GM12878 (cell line): ENCODE results near the gene DHRS7B. TPM values are rescaled to one million over a fixed set of nuclear protein-coding genes. Genes with fewer than 3 reads are reported as not detected.

Experiments used
- ATAC-seq: fragments of 200-7000 bp; cut with Tn5 transposase; 3 replicates; pipeline ENCODE4 v1.9.1; 2020; ENCODE audit warnings: mild to moderate bottlenecking, moderate library complexity
- BruUV-seq: library from RNA; stranded (reverse); fragments of 400-500 nt; replicated peaks from 2 replicates; lab custom pipeline; 2021; lab: Mats Ljungman, UMichigan
- CTCF ChIA-PET: fragments of 300-600 bp; sonication (Branson Sonifier 250); formaldehyde crosslinking; extraction: SDS; loops from one replicate; lab custom pipeline; 2021; ENCODE audit warnings: inconsistent platforms; lab: Yijun Ruan, JAX
- POLR2A ChIA-PET: fragments of 350-600 bp; formaldehyde crosslinking; extraction: SDS; loops from one replicate; lab custom pipeline; 2021; ENCODE audit warnings: inconsistent platforms; lab: Charles Lee
- RAD21 ChIA-PET: fragments of 300-600 bp; sonication (Branson Sonifier 250); formaldehyde crosslinking; loops from one replicate; lab custom pipeline; 2023; ENCODE audit warnings: antibody characterized with exemption; ENCODE audit not compliant: unreplicated experiment; lab: Charles Lee
- SMC1A ChIA-PET: fragments of 300-600 bp; sonication (Branson Sonifier 250); formaldehyde crosslinking; loops from one replicate; lab custom pipeline; 2023; ENCODE audit not compliant: unreplicated experiment, uncharacterized antibody; lab: Charles Lee
- DNase-seq: peaks from one replicate; pipeline ENCODE4 v3.0.0-alpha.2; 2011; ENCODE audit warnings: low read depth, low spot score
- FAIRE-seq: peaks from 3 replicates; lab custom pipeline; 2011; peaks lifted over from hg19 to GRCh38; lab: Jason Lieb, UNC
- H2AFZ ChIP-seq: 2 replicates; pipeline ENCODE4 v1.6.0; 2011; ENCODE audit warnings: low read depth, low read length, control low read depth; ENCODE audit not compliant: control insufficient read depth
- H3K27ac ChIP-seq: 2 replicates; pipeline ENCODE4 v1.5.1; 2011; ENCODE audit warnings: control low read depth; ENCODE audit not compliant: control insufficient read depth, insufficient read depth
- H3K27me3 ChIP-seq, 2 experiments: replicated peaks in 1 of 2; 2 replicates each; pipeline versions ENCODE4 v1.6.0 to v1.6.1; 2011; ENCODE audit warnings: low read length in 1 of 2; ENCODE audit not compliant: control insufficient read depth in 2 of 2, insufficient read depth in 2 of 2
- H3K36me3 ChIP-seq, 2 experiments: 2 replicates each; pipeline ENCODE4 v1.5.1; 2011; ENCODE audit warnings: low read length in 1 of 2; ENCODE audit not compliant: control insufficient read depth in 2 of 2, insufficient read depth in 2 of 2
- H3K4me1 ChIP-seq: 2 replicates; pipeline ENCODE4 v1.6.1; 2011; ENCODE audit warnings: mild to moderate bottlenecking, low read length, moderate library complexity, mixed read lengths; ENCODE audit not compliant: control insufficient read depth, insufficient read depth
- H3K4me2 ChIP-seq: 2 replicates; pipeline ENCODE4 v1.6.0; 2011; ENCODE audit warnings: control low read depth; ENCODE audit not compliant: control insufficient read depth, insufficient read depth
- H3K4me3 ChIP-seq: fragments of 200-600 bp; sonication (generic); 2 replicates; pipeline ENCODE4 v1.5.1; 2016
- H3K79me2 ChIP-seq: 2 replicates; pipeline ENCODE4 v1.6.0; 2011; ENCODE audit warnings: low read length; ENCODE audit not compliant: control insufficient read depth, insufficient read depth
- H3K9ac ChIP-seq: 2 replicates; pipeline ENCODE4 v1.8.0; 2011; ENCODE audit warnings: low read length, control low read depth, mixed read lengths; ENCODE audit not compliant: control insufficient read depth, insufficient read depth
- H3K9me3 ChIP-seq: replicated peaks from 3 replicates; pipeline ENCODE4 v1.5.1; 2011; ENCODE audit warnings: mild to moderate bottlenecking, low read length; ENCODE audit not compliant: control insufficient read depth, insufficient read depth
- H4K20me1 ChIP-seq: 2 replicates; pipeline ENCODE4 v1.6.0; 2011; ENCODE audit not compliant: control insufficient read depth, insufficient read depth
- IKZF1 ChIP-seq: fragments of 450-650 bp; conservative IDR thresholded peaks from 2 replicates; pipeline ENCODE4 v1.6.1; 2017; ENCODE audit warnings: antibody characterized with exemption, mild to moderate bottlenecking
- SMARCA5 ChIP-seq: fragments of 450-650 bp; IDR thresholded peaks from 2 replicates; pipeline ENCODE4 v1.6.1; 2017; ENCODE audit warnings: mild to moderate bottlenecking
- SPI1 ChIP-seq: IDR thresholded peaks from 2 replicates; pipeline ENCODE4 v1.6.1; 2011; ENCODE audit warnings: low read depth, mild to moderate bottlenecking, low read length, moderate library complexity, borderline replicate concordance; ENCODE audit not compliant: insufficient read depth
- ZNF384 ChIP-seq: IDR thresholded peaks from 2 replicates; pipeline ENCODE4 v1.6.1; 2012; ENCODE audit warnings: low read depth, mild to moderate bottlenecking, low read length, improper control_type of control experiment, borderline replicate concordance
- WGBS: methylation state at CpG from one replicate; pipeline ENCODE4 v1.1.6; 2016; ENCODE audit warnings: low lambda C conversion rate; ENCODE audit not compliant: insufficient replicate concordance, insufficient coverage; ENCODE audit errors: missing lambda C conversion rate; 5-methylcytosine and 5-hydroxymethylcytosine counted together
- in situ Hi-C: fragments of 300-500 bp; cut with MboI; formaldehyde crosslinking; loops from 9 replicates; pipeline ENCODE4 v1.14.3; 2018; ENCODE audit warnings: mixed read lengths
- intact Hi-C: fragments of 100-400 bp; cut with micrococcal nuclease; formaldehyde crosslinking; loops from one replicate; pipeline ENCODE4 v1.14.2; 2022; ENCODE audit not compliant: unreplicated experiment
- polyA plus RNA-seq, 11 experiments: library from polyadenylated mRNA; depleted of rRNA in 4 of 11; unstranded in 6 of 11; stranded (reverse) in 5 of 11; fragments of >200 nt; fragmentation: Nextera tagmentation in 4 of 11; fragmentation: Illumina TruSeq in 1 of 11; extraction: Ambion mirVana in 4 of 11; extraction: Trizol in 1 of 11; gene quantifications; 1 replicate in 1 of 11; 2 replicates in 10 of 11; pipeline versions ENCODE4 v1.2.1 to v1.2.3, GENCODE V29; 2011 to 2016; ENCODE audit warnings: inconsistent platforms in 2 of 11, missing spikeins in 2 of 11, low read depth in 1 of 11
- total RNA-seq, 4 experiments: library from RNA; depleted of rRNA in 3 of 4; stranded (reverse); fragments of >200 nt in 3 of 4; fragmentation: Illumina TruSeq in 1 of 4; extraction: Trizol in 1 of 4; gene quantifications; 2 replicates each; pipeline versions ENCODE4 v1.2.1 to v1.2.3, GENCODE V29; 2013 to 2021

Gene DHRS7B
- total and polyA plus RNA-seq, 10 of the 15 experiments (the other 5 are each of a cell fraction or from before 2014, with no cell fraction given): 11.1 to 35.6 (median 23.0) TPM

- no peak for TF ChIP-seq SMARCA5
- TF ChIP-seq, all 136 proteins: peak for 0
These were observed 31.0 kb upstream of the DHRS7B start (continued) for GRCh38 chr17:21095735-21096134.

- no peaks in the 10 kb centered on the region for H3K36me3 ChIP-seq
- TF ChIP-seq IKZF1 (no peak), ZNF384 (no peak), SPI1 (peak; percentile 61; the same call in 1 of the 2 replicates)
- TF ChIP-seq, all 136 proteins: peak for 1
- ATAC-seq: no peak
- Histone ChIP-seq H3K27me3 (no peaks in the 10 kb centered on the region), H4K20me1 (no peaks in the 10 kb centered on the region), H3K4me2 (no peak overlapping the region), H3K9me3 (no peaks in the 10 kb centered on the region), H3K79me2 (no peaks in the 10 kb centered on the region), H3K4me1 (no peaks in the 10 kb centered on the region; the same call in 1 of the 2 replicates), H2AFZ (no peak overlapping the region), H3K4me3 (no peak overlapping the region), H3K9ac (no peak overlapping the region), H3K27ac (no peak overlapping the region)
- in situ Hi-C loops: no loop called here
- ChIA-PET SMC1A (interaction anchor here (2.2 kb wide), 1 partner anchor 57 kb away, joined by 8 read pairs; no protein-coding TSS in a partner anchor), CTCF (interaction anchor here (0.9 kb wide), 1 partner anchor 53 kb away, joined by 3 read pairs; no protein-coding TSS in a partner anchor), RAD21 (no interaction called here), POLR2A (no interaction called here)
- BruUV-seq: no TSS peak
- WGBS: 47% methylated on average over 2 of the region's 2 CpGs
- intact Hi-C loops: no loop called here
- no peak for DNase-seq
- no peak for FAIRE-seq
These were observed 29.9 kb upstream of the DHRS7B start for GRCh38 chr17:21096874-21097273.
